NCI-H2227 (cell line): ENCODE measurements around the gene SRRT.
"Not testable (repeated sequence)": the region's sequence is repeated elsewhere in the genome, so short reads cannot be mapped to it uniquely, and the experiment has no call there.

Experiments used
- DNase-seq: peaks from one replicate; lab custom pipeline; 2025; ENCODE audit not compliant: unreplicated experiment; lab: John Stamatoyannopoulos, UW

Gene SRRT

GRCh38 chr7:100893318-100893895, 18.5 kb downstream of the SRRT start:
- DNase-seq = no peak

- DNase-seq = peak; percentile 56
These were observed 19.2 kb downstream of the SRRT start for GRCh38 chr7:100893910-100894721.

- DNase-seq = peak; percentile 86
These were observed 20.2 kb downstream of the SRRT start for GRCh38 chr7:100894860-100895700.

GRCh38 chr7:100895701-100895955, 20.7 kb downstream of the SRRT start, which contains the start of gene ACHE:
Gene ACHE (minus strand): TSS chr7:100895888. CDS start chr7:100894232, 1,656 bp downstream.
- no peak for DNase-seq

GRCh38 chr7:100895956-100896731, 21.2 kb downstream of the SRRT start:
- peak; percentile 77 for DNase-seq

- DNase-seq = peak; percentile 72
These were observed 22.1 kb downstream of the SRRT start for GRCh38 chr7:100896732-100897608.

GRCh38 chr7:100897772-100898454, 23.0 kb downstream of the SRRT start:
- no peak for DNase-seq

- DNase-seq = no peak
These were observed 24.5 kb downstream of the SRRT start for GRCh38 chr7:100899432-100899831.

- no peak for DNase-seq
These were observed 26.1 kb downstream of the SRRT start for GRCh38 chr7:100900978-100901377.

- no peak for DNase-seq
These were observed 27.0 kb downstream of the SRRT start for GRCh38 chr7:100901921-100902332.

- DNase-seq = no peak
These were observed 27.7 kb downstream of the SRRT start for GRCh38 chr7:100902638-100903037.

- no peak for DNase-seq
These were observed 33.6 kb downstream of the SRRT start for GRCh38 chr7:100908512-100908911.

GRCh38 chr7:100910443-100910842, 35.5 kb downstream of the SRRT start:
- DNase-seq = not testable (repeated sequence)

- DNase-seq = no peak
These were observed 36.6 kb downstream of the SRRT start for GRCh38 chr7:100911484-100911883.

- no peak for DNase-seq
These were observed 39.4 kb downstream of the SRRT start for GRCh38 chr7:100914208-100914878.

- DNase-seq = no peak
These were observed 40.1 kb downstream of the SRRT start for GRCh38 chr7:100914879-100915447.

- not testable (repeated sequence) for DNase-seq
These were observed 44.4 kb downstream of the SRRT start for GRCh38 chr7:100919335-100919734.

GRCh38 chr7:100919779-100920437, 45.0 kb downstream of the SRRT start:
- not testable (repeated sequence) for DNase-seq
